C4-2B (cell line): ENCODE results near the gene PCSK1N.
A peak's percentile ranks its signal among the peaks of the same experiment; 100 is the strongest.

ENCODE experiments used
- ZFX ChIP-seq: fragments of 450-650 bp; IDR thresholded peaks from 2 replicates; pipeline ENCODE4 v1.6.1; 2017
- TF ChIP-seq, protein P1 (sequence below): fragments of 450-650 bp; conservative IDR thresholded peaks from 2 replicates; pipeline ENCODE4 v1.5.1; 2017; ENCODE audit warnings: mild to moderate bottlenecking

GRCh38 chrX:48854898-48855297 is 19.5 kb upstream of the PCSK1N start:
- TF ChIP-seq, protein P1, sequence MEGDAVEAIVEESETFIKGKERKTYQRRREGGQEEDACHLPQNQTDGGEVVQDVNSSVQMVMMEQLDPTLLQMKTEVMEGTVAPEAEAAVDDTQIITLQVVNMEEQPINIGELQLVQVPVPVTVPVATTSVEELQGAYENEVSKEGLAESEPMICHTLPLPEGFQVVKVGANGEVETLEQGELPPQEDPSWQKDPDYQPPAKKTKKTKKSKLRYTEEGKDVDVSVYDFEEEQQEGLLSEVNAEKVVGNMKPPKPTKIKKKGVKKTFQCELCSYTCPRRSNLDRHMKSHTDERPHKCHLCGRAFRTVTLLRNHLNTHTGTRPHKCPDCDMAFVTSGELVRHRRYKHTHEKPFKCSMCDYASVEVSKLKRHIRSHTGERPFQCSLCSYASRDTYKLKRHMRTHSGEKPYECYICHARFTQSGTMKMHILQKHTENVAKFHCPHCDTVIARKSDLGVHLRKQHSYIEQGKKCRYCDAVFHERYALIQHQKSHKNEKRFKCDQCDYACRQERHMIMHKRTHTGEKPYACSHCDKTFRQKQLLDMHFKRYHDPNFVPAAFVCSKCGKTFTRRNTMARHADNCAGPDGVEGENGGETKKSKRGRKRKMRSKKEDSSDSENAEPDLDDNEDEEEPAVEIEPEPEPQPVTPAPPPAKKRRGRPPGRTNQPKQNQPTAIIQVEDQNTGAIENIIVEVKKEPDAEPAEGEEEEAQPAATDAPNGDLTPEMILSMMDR: 0 out of 2 replicates have a peak, but pooled peaks have one; percentile 12
- no peak for TF ChIP-seq ZFX
